SK-N-SH (cell line): ENCODE measurements around the gene UNCX. TPM values are rescaled to one million over a fixed set of nuclear protein-coding genes. Genes with fewer than 3 reads are reported as not detected.

Source experiments
- CTCF ChIA-PET: fragments of 300-600, 350-600 bp; formaldehyde crosslinking; extraction: SDS; loops from one replicate; lab custom pipeline; 2021; lab: Yijun Ruan, JAX
- POLR2A ChIA-PET: fragments of 350-600 bp; sonication (Branson Sonifier 250); formaldehyde crosslinking; extraction: SDS; loops from one replicate; lab custom pipeline; 2020; ENCODE audit warnings: antibody characterized with exemption, inconsistent platforms; lab: Yijun Ruan, JAX
- DNase-seq: peaks from one replicate; pipeline ENCODE4 v3.0.0; 2012
- H2AFZ ChIP-seq: fragments of 200-600 bp; sonication (generic); 2 replicates; pipeline ENCODE4 v1.8.1; 2016; ENCODE audit warnings: antibody characterized with exemption, mild to moderate bottlenecking, low read depth
- H3F3A ChIP-seq: fragments of 200-600 bp; sonication (generic); replicated peaks from 2 replicates; pipeline ENCODE3; 2016; ENCODE audit warnings: antibody characterized with exemption, mild to moderate bottlenecking; ENCODE audit not compliant: insufficient read depth
- H3K27ac ChIP-seq, 2 experiments: fragments of 200-500 bp in 1 of 2; fragments of 200-600 bp in 1 of 2; sonication (Bioruptor generic) in 1 of 2; sonication (generic), shearing (Covaris generic) in 1 of 2; 2 replicates each; pipeline versions ENCODE4 v1.5.1 to v1.6.1; 2014 to 2016; ENCODE audit warnings: low read depth in 2 of 2, inconsistent platforms in 1 of 2, low read length in 1 of 2, mild to moderate bottlenecking in 1 of 2, mixed read lengths in 1 of 2
- H3K27me3 ChIP-seq: fragments of 200-600 bp; sonication (generic), shearing (Covaris generic); 2 replicates; pipeline ENCODE4 v1.6.1; 2016; ENCODE audit warnings: mixed run types; ENCODE audit not compliant: insufficient read depth
- H3K36me3 ChIP-seq, 2 experiments: fragments of 200-500 bp in 1 of 2; fragments of 200-600 bp in 1 of 2; sonication (Bioruptor generic) in 1 of 2; sonication (generic) in 1 of 2; replicated peaks in 1 of 2; 2 replicates each; pipeline versions ENCODE3 to v1.5.1; 2014 to 2016; ENCODE audit warnings: low read length in 1 of 2, mild to moderate bottlenecking in 1 of 2; ENCODE audit not compliant: insufficient read depth in 2 of 2, control insufficient read depth in 1 of 2
- H3K4me1 ChIP-seq, 2 experiments: fragments of 200-500 bp in 1 of 2; fragments of 200-600 bp in 1 of 2; sonication (Bioruptor generic) in 1 of 2; sonication (generic), shearing (Covaris generic) in 1 of 2; 2 replicates each; pipeline versions ENCODE4 v1.5.1 to v1.6.1; 2014 to 2016; ENCODE audit warnings: low read depth in 1 of 2, low read length in 1 of 2, mixed run types in 1 of 2; ENCODE audit not compliant: insufficient read depth in 2 of 2, control insufficient read depth in 1 of 2
- H3K4me2 ChIP-seq: fragments of 200-600 bp; sonication (generic), shearing (Covaris generic); 2 replicates; pipeline ENCODE4 v1.6.1; 2017; ENCODE audit warnings: mixed run types
- H3K4me3 ChIP-seq, 2 experiments: fragments of 200-500 bp in 1 of 2; fragments of 200-600 bp in 1 of 2; sonication (Bioruptor generic) in 1 of 2; sonication (generic), shearing (Covaris generic) in 1 of 2; 2 replicates each; pipeline versions ENCODE4 v1.5.1 to v1.8.1; 2014 to 2016; ENCODE audit warnings: low read depth in 2 of 2, inconsistent platforms in 1 of 2, low read length in 1 of 2, mild to moderate bottlenecking in 1 of 2, mixed read lengths in 1 of 2, moderate library complexity in 1 of 2
- H3K79me2 ChIP-seq: fragments of 200-600 bp; sonication (generic); 2 replicates; pipeline ENCODE4 v1.8.1; 2017; ENCODE audit warnings: mild to moderate bottlenecking; ENCODE audit not compliant: insufficient read depth
- H3K9ac ChIP-seq: fragments of 200-600 bp; sonication (generic); 2 replicates; pipeline ENCODE4 v1.6.1; 2017; ENCODE audit warnings: mixed run types
- H3K9me2 ChIP-seq: fragments of 200-600 bp; sonication (generic); 2 replicates; pipeline ENCODE4 v1.6.1; 2017; ENCODE audit warnings: mixed run types
- H3K9me3 ChIP-seq: fragments of 200-600 bp; sonication (generic); 2 replicates; pipeline ENCODE4 v1.6.1; 2017; ENCODE audit warnings: mixed run types, mild to moderate bottlenecking, moderate library complexity
- H4K20me1 ChIP-seq: fragments of 200-600 bp; sonication (generic); 2 replicates; pipeline ENCODE4 v1.6.1; 2017; ENCODE audit warnings: mild to moderate bottlenecking, mixed run types; ENCODE audit not compliant: insufficient read depth
- CHD2 ChIP-seq: fragments of 150-350 bp; IDR thresholded peaks from 2 replicates; pipeline ENCODE4 v1.6.1; 2018; ENCODE audit warnings: low read length; ENCODE audit not compliant: partially characterized antibody
- EZH2phosphoT487 ChIP-seq: fragments of 200-600 bp; sonication (generic); IDR thresholded peaks from 2 replicates; pipeline ENCODE4 v1.6.1; 2017; ENCODE audit warnings: low read depth, mixed run types, mild to moderate bottlenecking, antibody characterized with exemption, moderate library complexity, borderline replicate concordance
- FOXM1 ChIP-seq: IDR thresholded peaks from 2 replicates; pipeline ENCODE4 v1.4.0; 2012; ENCODE audit warnings: low read depth, mild to moderate bottlenecking
- MEF2A ChIP-seq: IDR thresholded peaks from 2 replicates; pipeline ENCODE4 v1.4.0; 2012; ENCODE audit warnings: low read depth, borderline replicate concordance
- NFIC ChIP-seq: IDR thresholded peaks from 2 replicates; pipeline ENCODE4 v1.4.0; 2012; ENCODE audit warnings: borderline replicate concordance
- POLR2AphosphoS5 ChIP-seq: IDR thresholded peaks from 2 replicates; pipeline ENCODE4 v1.6.1; 2012; ENCODE audit warnings: low read depth, low read length
- RCOR1 ChIP-seq: fragments of 150-350 bp; IDR thresholded peaks from 2 replicates; pipeline ENCODE4 v1.6.1; 2017; ENCODE audit warnings: antibody characterized with exemption, low read length
- RFX5 ChIP-seq: IDR thresholded peaks from 2 replicates; pipeline ENCODE4 v1.6.1; 2012; ENCODE audit warnings: mild to moderate bottlenecking, improper control_type of control experiment, low read length
- RXRA ChIP-seq: IDR thresholded peaks from 2 replicates; pipeline ENCODE4 v1.4.0; 2012; ENCODE audit warnings: low read depth, mild to moderate bottlenecking, borderline replicate concordance
- TAF1 ChIP-seq: IDR thresholded peaks from 2 replicates; pipeline ENCODE4 v1.6.1; 2012; ENCODE audit warnings: low read depth, mild to moderate bottlenecking, low read length, moderate library complexity, borderline replicate concordance
- TEAD4 ChIP-seq: IDR thresholded peaks from 2 replicates; pipeline ENCODE4 v1.4.0; 2012; ENCODE audit warnings: mild to moderate bottlenecking, borderline replicate concordance; ENCODE audit not compliant: insufficient read depth
- WGBS: methylation state at CpG from one replicate; pipeline ENCODE4 v1.1.6; 2017; ENCODE audit warnings: low lambda C conversion rate; 5-methylcytosine and 5-hydroxymethylcytosine counted together
- polyA plus RNA-seq, 3 experiments: library from polyadenylated mRNA; depleted of rRNA; stranded (reverse); fragments of >200 nt; gene quantifications; 2 replicates each; pipeline ENCODE4 v1.2.3, GENCODE V29; 2012
- TF ChIP-seq, protein P1 (sequence below): fragments of 150-350 bp; IDR thresholded peaks from 2 replicates; pipeline ENCODE4 v1.6.1; 2016; ENCODE audit warnings: mild to moderate bottlenecking, low read depth, low read length
- TF ChIP-seq, protein P2 (sequence below): IDR thresholded peaks from 2 replicates; pipeline ENCODE4 v1.4.0; 2012; ENCODE audit warnings: low read depth, borderline replicate concordance

The UNCX gene
- polyA plus RNA-seq, 1 of the 3 experiments (the other 2 are of a cell fraction) = not detected

DNA sequence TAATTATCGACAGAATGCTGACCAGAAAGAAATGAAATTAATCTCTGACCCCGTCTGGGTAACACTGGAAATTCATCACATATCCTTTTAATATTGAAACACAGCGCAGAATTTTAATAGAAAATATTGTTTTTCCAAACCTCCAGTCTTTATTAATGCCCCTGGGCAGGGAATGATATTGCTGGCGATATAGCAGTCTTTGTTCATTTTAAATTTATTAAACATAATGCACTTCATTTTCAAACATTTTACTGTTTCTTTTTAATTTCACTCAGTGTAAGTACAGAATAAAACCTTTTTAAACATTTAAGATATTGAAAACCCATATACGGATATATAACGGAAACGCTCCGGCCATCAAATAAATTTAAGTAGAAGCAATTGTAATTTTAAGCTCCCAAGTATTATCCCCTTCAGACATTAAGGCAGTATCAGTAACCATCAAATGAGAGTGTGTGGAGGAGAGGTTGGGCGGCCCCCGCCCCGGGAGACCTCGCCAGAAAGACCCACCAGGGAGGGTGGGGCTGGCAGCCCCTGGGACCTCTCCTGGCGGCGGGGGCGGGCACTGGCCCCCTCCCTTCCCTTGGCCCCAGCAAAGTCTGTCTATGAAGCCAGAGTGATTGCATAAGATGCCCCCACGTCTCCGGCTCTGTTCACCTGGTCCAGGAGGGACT is 10.8 kb downstream of the UNCX start:
- Histone ChIP-seq H3K9ac (no peak overlapping the region), H3K4me3 (no peak overlapping the region), H3K27me3 (peaks cover 100% of the 10 kb centered on the region), H3K79me2 (no peaks in the 10 kb centered on the region), H3F3A (peaks cover 16% of the 10 kb centered on the region), H3K27ac (no peak overlapping the region), H4K20me1 (peaks cover 70% of the 10 kb centered on the region), H3K4me1 (no peaks in the 10 kb centered on the region), H3K4me2 (no peak overlapping the region), H3K9me3 (no peaks in the 10 kb centered on the region), H3K36me3 (no peaks in the 10 kb centered on the region), H3K9me2 (no peaks in the 10 kb centered on the region), H2AFZ (no peak overlapping the region)
- 7% methylated on average over 17 of the region's 17 CpGs for WGBS
- ChIA-PET POLR2A (no interaction called here), CTCF (interaction anchor here (1.1 to 2.7 kb wide), 4 partner anchors 9 to 231 kb away, joined by 3 to 24 read pairs (median 8); no protein-coding TSS in a partner anchor)
- no peak for TF ChIP-seq TAF1
- peak; percentile 70; the same call in 1 of the 2 replicates for TF ChIP-seq EZH2phosphoT487
- no peak for DNase-seq

DNA sequence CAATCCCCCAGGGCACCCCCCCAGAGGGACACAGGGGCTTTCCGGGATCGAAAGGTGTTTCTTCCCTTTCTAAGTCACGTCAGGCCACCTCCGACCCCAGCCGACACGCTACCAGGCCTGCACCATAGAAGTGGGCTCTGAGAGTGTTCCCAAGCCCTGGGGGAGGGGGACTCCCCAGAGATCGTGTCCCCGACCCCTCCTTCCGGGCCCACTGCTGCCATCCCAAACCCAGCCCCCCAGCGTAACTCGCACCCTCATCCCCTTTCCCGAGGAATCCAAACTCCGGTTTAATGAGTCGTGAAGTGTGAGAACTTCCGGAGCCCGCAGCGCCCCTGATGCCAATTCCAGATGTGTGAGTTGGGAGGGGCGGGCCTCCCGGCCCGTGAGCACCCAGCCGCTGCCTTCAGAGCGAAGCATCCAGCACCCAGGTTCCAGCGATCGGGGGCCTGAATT is 11.3 kb downstream of the UNCX start:
- Histone ChIP-seq H3K4me3 (no peak overlapping the region), H3K4me2 (no peak overlapping the region), H4K20me1 (peaks cover 69% of the 10 kb centered on the region), H3K27ac (no peak overlapping the region), H3K4me1 (no peaks in the 10 kb centered on the region), H3K79me2 (no peaks in the 10 kb centered on the region), H3K27me3 (peaks cover 100% of the 10 kb centered on the region), H2AFZ (no peak overlapping the region), H3K9ac (no peak overlapping the region), H3K36me3 (no peaks in the 10 kb centered on the region), H3F3A (peaks cover 16% of the 10 kb centered on the region), H3K9me3 (no peaks in the 10 kb centered on the region), H3K9me2 (no peaks in the 10 kb centered on the region)
- ChIA-PET POLR2A (no interaction called here), CTCF (interaction anchor here (1.3 to 2.7 kb wide), 4 partner anchors 8 to 230 kb away, joined by 3 to 24 read pairs (median 8); no protein-coding TSS in a partner anchor)
- 8% methylated on average over 19 of the region's 24 CpGs for WGBS
- DNase-seq = no peak
- TF ChIP-seq TEAD4 = no peak
- TF ChIP-seq RXRA = no peak
- TF ChIP-seq, protein P1, sequence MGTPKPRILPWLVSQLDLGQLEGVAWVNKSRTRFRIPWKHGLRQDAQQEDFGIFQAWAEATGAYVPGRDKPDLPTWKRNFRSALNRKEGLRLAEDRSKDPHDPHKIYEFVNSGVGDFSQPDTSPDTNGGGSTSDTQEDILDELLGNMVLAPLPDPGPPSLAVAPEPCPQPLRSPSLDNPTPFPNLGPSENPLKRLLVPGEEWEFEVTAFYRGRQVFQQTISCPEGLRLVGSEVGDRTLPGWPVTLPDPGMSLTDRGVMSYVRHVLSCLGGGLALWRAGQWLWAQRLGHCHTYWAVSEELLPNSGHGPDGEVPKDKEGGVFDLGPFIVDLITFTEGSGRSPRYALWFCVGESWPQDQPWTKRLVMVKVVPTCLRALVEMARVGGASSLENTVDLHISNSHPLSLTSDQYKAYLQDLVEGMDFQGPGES = no peak
- TF ChIP-seq RCOR1 = no peak
- no peak for TF ChIP-seq CHD2
- no peak for TF ChIP-seq RFX5
- no peak for TF ChIP-seq MEF2A
- TF ChIP-seq, protein P2, sequence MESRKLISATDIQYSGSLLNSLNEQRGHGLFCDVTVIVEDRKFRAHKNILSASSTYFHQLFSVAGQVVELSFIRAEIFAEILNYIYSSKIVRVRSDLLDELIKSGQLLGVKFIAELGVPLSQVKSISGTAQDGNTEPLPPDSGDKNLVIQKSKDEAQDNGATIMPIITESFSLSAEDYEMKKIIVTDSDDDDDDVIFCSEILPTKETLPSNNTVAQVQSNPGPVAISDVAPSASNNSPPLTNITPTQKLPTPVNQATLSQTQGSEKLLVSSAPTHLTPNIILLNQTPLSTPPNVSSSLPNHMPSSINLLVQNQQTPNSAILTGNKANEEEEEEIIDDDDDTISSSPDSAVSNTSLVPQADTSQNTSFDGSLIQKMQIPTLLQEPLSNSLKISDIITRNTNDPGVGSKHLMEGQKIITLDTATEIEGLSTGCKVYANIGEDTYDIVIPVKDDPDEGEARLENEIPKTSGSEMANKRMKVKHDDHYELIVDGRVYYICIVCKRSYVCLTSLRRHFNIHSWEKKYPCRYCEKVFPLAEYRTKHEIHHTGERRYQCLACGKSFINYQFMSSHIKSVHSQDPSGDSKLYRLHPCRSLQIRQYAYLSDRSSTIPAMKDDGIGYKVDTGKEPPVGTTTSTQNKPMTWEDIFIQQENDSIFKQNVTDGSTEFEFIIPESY = no peak
- TF ChIP-seq NFIC = no peak
- TF ChIP-seq POLR2AphosphoS5 = no peak
- TF ChIP-seq FOXM1 = no peak
- TF ChIP-seq, all 33 proteins: peak for 0
